ENCODE data around the gene COL16A1.

COL16A1 gene

GRCh38 chr1:31639543-31639942, 64.3 kb downstream of the COL16A1 start:
- Histone ChIP-seq H3K4me3 (ENCODE audit: low read length) (no peak overlapping the region), H3K36me3 (ENCODE audit: insufficient read depth, low read depth, low read length) (peaks cover 2% of the 10 kb centered on the region), H3K4me1 (ENCODE audit: insufficient read depth, low read length) (peaks cover 6% of the 10 kb centered on the region), H3K9ac (ENCODE audit: low read depth, low read length) (no peak overlapping the region), H3K9me3 (ENCODE audit: insufficient read depth, low read depth, low read length) (no peaks in the 10 kb centered on the region), H3K27ac (ENCODE audit: low read length) (no peak overlapping the region), H3K27me3 (ENCODE audit: insufficient read depth, low read length) (no peaks in the 10 kb centered on the region)

GRCh38 chr1:31637915-31638673, 65.7 kb downstream of the COL16A1 start:
- peaks cover 6% of the 10 kb centered on the region for H3K4me1 ChIP-seq (ENCODE audit: insufficient read depth, low read length)
- H3K36me3 ChIP-seq (ENCODE audit: insufficient read depth, low read depth, low read length): peaks cover 7% of the 10 kb centered on the region
- H3K9ac ChIP-seq (ENCODE audit: low read depth, low read length): no peak overlapping the region
- H3K9me3 ChIP-seq (ENCODE audit: insufficient read depth, low read depth, low read length): no peaks in the 10 kb centered on the region
- no peaks in the 10 kb centered on the region for H3K27me3 ChIP-seq (ENCODE audit: insufficient read depth, low read length)
- no peak overlapping the region for H3K4me3 ChIP-seq (ENCODE audit: low read length)
- H3K27ac ChIP-seq (ENCODE audit: low read length): no peak overlapping the region

- Histone ChIP-seq H3K9me3 (ENCODE audit: insufficient read depth, low read depth, low read length) (no peaks in the 10 kb centered on the region), H3K36me3 (ENCODE audit: insufficient read depth, low read depth, low read length) (peaks cover 49% of the 10 kb centered on the region), H3K27ac (ENCODE audit: low read length) (no peak overlapping the region), H3K4me3 (ENCODE audit: low read length) (no peak overlapping the region), H3K9ac (ENCODE audit: low read depth, low read length) (no peak overlapping the region), H3K27me3 (ENCODE audit: insufficient read depth, low read length) (no peaks in the 10 kb centered on the region), H3K4me1 (ENCODE audit: insufficient read depth, low read length) (no peaks in the 10 kb centered on the region)
Measured at GRCh38 chr1:31633117-31633516, 70.7 kb downstream of the COL16A1 start.

GRCh38 chr1:31632649-31633048, 71.2 kb downstream of the COL16A1 start:
- H3K36me3 ChIP-seq (ENCODE audit: insufficient read depth, low read depth, low read length): peaks cover 51% of the 10 kb centered on the region
- no peak overlapping the region for H3K4me3 ChIP-seq (ENCODE audit: low read length)
- no peaks in the 10 kb centered on the region for H3K4me1 ChIP-seq (ENCODE audit: insufficient read depth, low read length)
- no peak overlapping the region for H3K27ac ChIP-seq (ENCODE audit: low read length)
- no peak overlapping the region for H3K9ac ChIP-seq (ENCODE audit: low read depth, low read length)
- H3K9me3 ChIP-seq (ENCODE audit: insufficient read depth, low read depth, low read length): no peaks in the 10 kb centered on the region
- no peaks in the 10 kb centered on the region for H3K27me3 ChIP-seq (ENCODE audit: insufficient read depth, low read length)

GRCh38 chr1:31628931-31629556, 74.8 kb downstream of the COL16A1 start:
- no peak overlapping the region for H3K9ac ChIP-seq (ENCODE audit: low read depth, low read length)
- H3K27ac ChIP-seq (ENCODE audit: low read length): no peak overlapping the region
- H3K36me3 ChIP-seq (ENCODE audit: insufficient read depth, low read depth, low read length): peaks cover 44% of the 10 kb centered on the region
- H3K4me1 ChIP-seq (ENCODE audit: insufficient read depth, low read length): no peaks in the 10 kb centered on the region
- no peak overlapping the region for H3K4me3 ChIP-seq (ENCODE audit: low read length)
- no peaks in the 10 kb centered on the region for H3K27me3 ChIP-seq (ENCODE audit: insufficient read depth, low read length)
- H3K9me3 ChIP-seq (ENCODE audit: insufficient read depth, low read depth, low read length): no peaks in the 10 kb centered on the region

GRCh38 chr1:31627930-31628559, 75.8 kb downstream of the COL16A1 start:
- Histone ChIP-seq H3K4me3 (ENCODE audit: low read length) (no peak overlapping the region), H3K36me3 (ENCODE audit: insufficient read depth, low read depth, low read length) (peaks cover 43% of the 10 kb centered on the region), H3K9ac (ENCODE audit: low read depth, low read length) (no peak overlapping the region), H3K4me1 (ENCODE audit: insufficient read depth, low read length) (no peaks in the 10 kb centered on the region), H3K27ac (ENCODE audit: low read length) (no peak overlapping the region), H3K27me3 (ENCODE audit: insufficient read depth, low read length) (no peaks in the 10 kb centered on the region), H3K9me3 (ENCODE audit: insufficient read depth, low read depth, low read length) (no peaks in the 10 kb centered on the region)

GRCh38 chr1:31627301-31627929, 76.4 kb downstream of the COL16A1 start:
- Histone ChIP-seq H3K9me3 (ENCODE audit: insufficient read depth, low read depth, low read length) (no peaks in the 10 kb centered on the region), H3K36me3 (ENCODE audit: insufficient read depth, low read depth, low read length) (peaks cover 37% of the 10 kb centered on the region), H3K4me3 (ENCODE audit: low read length) (no peak overlapping the region), H3K4me1 (ENCODE audit: insufficient read depth, low read length) (no peaks in the 10 kb centered on the region), H3K9ac (ENCODE audit: low read depth, low read length) (no peak overlapping the region), H3K27ac (ENCODE audit: low read length) (no peak overlapping the region), H3K27me3 (ENCODE audit: insufficient read depth, low read length) (no peaks in the 10 kb centered on the region)

GRCh38 chr1:31626223-31627207, 77.3 kb downstream of the COL16A1 start:
- Histone ChIP-seq H3K9ac (ENCODE audit: low read depth, low read length) (no peak overlapping the region), H3K4me1 (ENCODE audit: insufficient read depth, low read length) (no peaks in the 10 kb centered on the region), H3K27me3 (ENCODE audit: insufficient read depth, low read length) (no peaks in the 10 kb centered on the region), H3K4me3 (ENCODE audit: low read length) (no peak overlapping the region), H3K36me3 (ENCODE audit: insufficient read depth, low read depth, low read length) (peaks cover 35% of the 10 kb centered on the region), H3K27ac (ENCODE audit: low read length) (no peak overlapping the region), H3K9me3 (ENCODE audit: insufficient read depth, low read depth, low read length) (no peaks in the 10 kb centered on the region)

- H3K27ac ChIP-seq (ENCODE audit: low read length): no peak overlapping the region
- H3K9ac ChIP-seq (ENCODE audit: low read depth, low read length): no peak overlapping the region
Measured at GRCh38 chr1:31625561-31626222, 78.1 kb downstream of the COL16A1 start.

GRCh38 chr1:31624731-31625514, 78.9 kb downstream of the COL16A1 start:
- Histone ChIP-seq H3K9me3 (ENCODE audit: insufficient read depth, low read depth, low read length) (no peaks in the 10 kb centered on the region), H3K27me3 (ENCODE audit: insufficient read depth, low read length) (0 out of 2 replicates have a peak, but pooled peaks cover 1% of the 10 kb centered on the region), H3K4me3 (ENCODE audit: low read length) (no peak overlapping the region), H3K27ac (ENCODE audit: low read length) (no peak overlapping the region), H3K9ac (ENCODE audit: low read depth, low read length) (no peak overlapping the region), H3K36me3 (ENCODE audit: insufficient read depth, low read depth, low read length) (peaks cover 20% of the 10 kb centered on the region), H3K4me1 (ENCODE audit: insufficient read depth, low read length) (no peaks in the 10 kb centered on the region)

More at GRCh38 chr1:31625561-31626222, 78.1 kb downstream of the COL16A1 start:
- H3K4me3 ChIP-seq (ENCODE audit: low read length): no peak overlapping the region
- H3K27me3 ChIP-seq (ENCODE audit: insufficient read depth, low read length): no peaks in the 10 kb centered on the region
- no peaks in the 10 kb centered on the region for H3K4me1 ChIP-seq (ENCODE audit: insufficient read depth, low read length)
- H3K36me3 ChIP-seq (ENCODE audit: insufficient read depth, low read depth, low read length): peaks cover 28% of the 10 kb centered on the region
- H3K9me3 ChIP-seq (ENCODE audit: insufficient read depth, low read depth, low read length): no peaks in the 10 kb centered on the region
